ENCODE results near the gene PPP1R11. TPM values are rescaled to one million over a fixed set of nuclear protein-coding genes. Genes with fewer than 3 reads are reported as not detected.
A peak's percentile ranks its signal among the peaks of the same experiment; 100 is the strongest.

The PPP1R11 gene
- total and polyA plus RNA-seq, 2 experiments from 2014 or later: 50.9 to 74.5 TPM

DNA sequence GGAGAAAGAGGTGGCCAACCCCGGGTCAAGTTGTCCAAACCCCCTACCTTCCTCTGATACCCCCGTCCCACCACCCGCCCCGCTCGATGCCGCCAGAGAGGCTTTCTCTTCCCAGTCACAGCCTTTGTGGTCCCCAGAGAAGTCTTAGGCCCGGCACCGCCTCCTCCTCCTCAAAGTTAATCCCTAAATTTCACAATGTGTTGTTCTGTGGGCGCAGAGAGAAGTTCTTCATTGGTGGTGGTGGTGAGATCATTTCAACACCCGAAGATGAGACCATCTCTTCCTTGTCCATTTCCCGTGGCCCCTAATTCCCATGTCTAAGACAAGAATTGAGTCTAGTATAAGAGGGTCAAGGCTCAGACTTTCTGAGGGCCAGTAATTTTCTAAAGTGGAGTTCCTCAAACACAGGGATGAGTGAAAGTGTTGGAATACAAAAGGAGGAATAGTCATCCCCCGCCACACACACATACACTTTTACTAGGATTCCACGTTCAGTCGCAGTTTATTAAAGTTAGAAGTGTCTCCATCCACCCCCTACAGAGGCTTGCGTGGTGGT lies 35.5 kb downstream of the PPP1R11 start:
- WGBS (ENCODE audit: low lambda C conversion rate, missing lambda C conversion rate): 49% methylated on average over 14 of the region's 15 CpGs
- Histone ChIP-seq H3K79me2 (no peaks in the 10 kb centered on the region), H3K27me3 (peaks cover 37% of the 10 kb centered on the region), H3K36me3 (replicated peaks; ENCODE audit: insufficient read depth, low read depth) (no peaks in the 10 kb centered on the region), H3K9me3 (ENCODE audit: low read depth) (no peaks in the 10 kb centered on the region), H3K9me2 (replicated peaks; ENCODE audit: insufficient read depth) (no peaks in the 10 kb centered on the region), H4K20me1 (ENCODE audit: insufficient read depth, poor library complexity, severe bottlenecking) (no peaks in the 10 kb centered on the region), H3K4me3 (no peak overlapping the region), H2AFZ (peak overlapping the region; percentile 50), H3K27ac (peak overlapping the region; percentile 75), H3K4me1 (ENCODE audit: insufficient read depth) (peaks cover 20% of the 10 kb centered on the region), H3K4me2 (peak overlapping the region; percentile 83)
- no peak for DNase-seq (ENCODE audit: low spot score)
- TF ChIP-seq EZH2phosphoT487 (IDR thresholded peaks at IDR 0.05; ENCODE audit: low read depth, severe bottlenecking, unreplicated experiment): no peak

DNA sequence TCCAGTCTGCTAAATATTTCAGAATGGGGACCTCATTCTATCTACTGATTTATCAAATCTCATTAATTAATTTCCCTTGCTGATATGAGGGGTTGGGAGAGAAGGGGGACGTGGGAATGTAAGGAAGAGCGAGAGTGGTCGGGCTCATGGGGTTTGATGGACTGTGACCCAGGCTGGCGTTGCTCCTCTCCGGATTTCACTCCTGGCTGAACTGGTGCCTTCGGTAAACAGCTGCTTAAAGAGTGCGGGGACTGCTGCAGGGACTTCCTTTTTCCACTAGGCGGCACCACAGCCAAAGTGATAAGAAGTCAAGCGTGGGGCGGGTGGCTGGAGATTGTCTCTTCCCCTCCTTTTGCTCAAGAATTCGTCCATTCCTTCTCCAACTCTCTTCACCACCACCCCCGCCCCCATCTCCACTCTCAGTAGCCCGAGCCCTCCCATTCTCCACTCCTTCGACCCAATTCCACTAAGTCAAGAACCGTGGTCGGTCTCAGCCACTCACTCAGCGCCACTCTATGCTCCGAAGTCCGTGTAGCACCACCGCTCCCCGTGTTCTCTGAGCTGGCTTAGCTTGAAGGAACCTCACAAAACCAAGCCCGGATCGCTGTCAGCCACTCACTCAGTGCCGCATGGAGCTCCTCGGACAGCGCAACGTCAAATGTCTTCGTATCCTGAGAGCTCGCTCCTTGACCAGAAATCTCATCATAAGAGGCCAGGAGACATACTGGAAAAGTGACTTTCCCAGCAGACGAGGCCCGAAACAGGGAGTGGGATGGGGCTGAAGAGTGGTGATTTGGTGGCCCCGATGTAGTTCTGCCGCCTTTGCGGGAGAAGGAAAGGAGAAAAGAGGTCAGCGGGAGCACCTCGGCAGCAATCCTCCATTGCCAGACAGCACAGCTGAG lies 36.2 kb downstream of the PPP1R11 start:
- H3K9me3 ChIP-seq (ENCODE audit: low read depth): no peaks in the 10 kb centered on the region
- H3K9me2 ChIP-seq (replicated peaks; ENCODE audit: insufficient read depth): no peaks in the 10 kb centered on the region
- H3K36me3 ChIP-seq (replicated peaks; ENCODE audit: insufficient read depth, low read depth): no peaks in the 10 kb centered on the region
- no peak for TF ChIP-seq EZH2phosphoT487 (IDR thresholded peaks at IDR 0.05; ENCODE audit: low read depth, severe bottlenecking, unreplicated experiment)
- TF ChIP-seq, protein P1, sequence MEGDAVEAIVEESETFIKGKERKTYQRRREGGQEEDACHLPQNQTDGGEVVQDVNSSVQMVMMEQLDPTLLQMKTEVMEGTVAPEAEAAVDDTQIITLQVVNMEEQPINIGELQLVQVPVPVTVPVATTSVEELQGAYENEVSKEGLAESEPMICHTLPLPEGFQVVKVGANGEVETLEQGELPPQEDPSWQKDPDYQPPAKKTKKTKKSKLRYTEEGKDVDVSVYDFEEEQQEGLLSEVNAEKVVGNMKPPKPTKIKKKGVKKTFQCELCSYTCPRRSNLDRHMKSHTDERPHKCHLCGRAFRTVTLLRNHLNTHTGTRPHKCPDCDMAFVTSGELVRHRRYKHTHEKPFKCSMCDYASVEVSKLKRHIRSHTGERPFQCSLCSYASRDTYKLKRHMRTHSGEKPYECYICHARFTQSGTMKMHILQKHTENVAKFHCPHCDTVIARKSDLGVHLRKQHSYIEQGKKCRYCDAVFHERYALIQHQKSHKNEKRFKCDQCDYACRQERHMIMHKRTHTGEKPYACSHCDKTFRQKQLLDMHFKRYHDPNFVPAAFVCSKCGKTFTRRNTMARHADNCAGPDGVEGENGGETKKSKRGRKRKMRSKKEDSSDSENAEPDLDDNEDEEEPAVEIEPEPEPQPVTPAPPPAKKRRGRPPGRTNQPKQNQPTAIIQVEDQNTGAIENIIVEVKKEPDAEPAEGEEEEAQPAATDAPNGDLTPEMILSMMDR (IDR thresholded peaks at IDR 0.05; ENCODE audit: poor library complexity): peak; percentile 91
- H3K4me3 ChIP-seq: peak overlapping the region; percentile 19
- H4K20me1 ChIP-seq (ENCODE audit: insufficient read depth, poor library complexity, severe bottlenecking): no peaks in the 10 kb centered on the region
- peak overlapping the region; percentile 83 for H3K4me2 ChIP-seq
- H3K27ac ChIP-seq: peak overlapping the region; percentile 75
- peak overlapping the region; percentile 70 for H2AFZ ChIP-seq
- peaks cover 36% of the 10 kb centered on the region for H3K27me3 ChIP-seq
- peak; percentile 94 for DNase-seq (ENCODE audit: low spot score)
- 4% methylated on average over 36 of the region's 36 CpGs for WGBS (ENCODE audit: low lambda C conversion rate, missing lambda C conversion rate)
- no peaks in the 10 kb centered on the region for H3K79me2 ChIP-seq
- peaks cover 20% of the 10 kb centered on the region for H3K4me1 ChIP-seq (ENCODE audit: insufficient read depth)

DNA sequence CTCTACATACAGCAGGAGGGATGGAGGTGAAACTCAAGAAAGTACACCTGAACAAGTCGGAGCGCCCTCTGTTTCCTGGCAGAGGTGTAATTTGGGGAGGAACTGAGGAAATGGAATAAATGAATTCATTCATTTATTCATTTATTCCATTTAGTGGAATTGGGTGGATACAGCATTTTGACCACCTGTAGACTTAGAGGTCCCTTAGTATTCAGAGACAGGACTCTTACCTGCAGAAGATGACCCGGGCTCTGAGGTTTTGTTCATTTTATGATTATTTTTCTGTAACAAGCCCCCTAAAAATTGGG lies 36.8 kb downstream of the PPP1R11 start:
- Histone ChIP-seq H3K4me2 (peak overlapping the region; percentile 83), H3K4me1 (ENCODE audit: insufficient read depth) (peaks cover 20% of the 10 kb centered on the region), H3K79me2 (no peaks in the 10 kb centered on the region), H4K20me1 (ENCODE audit: insufficient read depth, poor library complexity, severe bottlenecking) (no peaks in the 10 kb centered on the region), H3K4me3 (peak overlapping the region; percentile 19), H3K27me3 (peaks cover 30% of the 10 kb centered on the region), H3K36me3 (replicated peaks; ENCODE audit: insufficient read depth, low read depth) (no peaks in the 10 kb centered on the region), H3K27ac (peak overlapping the region; percentile 61), H2AFZ (peak overlapping the region; percentile 70), H3K9me3 (ENCODE audit: low read depth) (no peaks in the 10 kb centered on the region), H3K9me2 (replicated peaks; ENCODE audit: insufficient read depth) (no peaks in the 10 kb centered on the region)
- DNase-seq (ENCODE audit: low spot score): no peak
- 41% methylated on average over 3 of the region's 3 CpGs for WGBS (ENCODE audit: low lambda C conversion rate, missing lambda C conversion rate)
- TF ChIP-seq, protein P1 (IDR thresholded peaks at IDR 0.05; ENCODE audit: poor library complexity): no peak
- TF ChIP-seq EZH2phosphoT487 (IDR thresholded peaks at IDR 0.05; ENCODE audit: low read depth, severe bottlenecking, unreplicated experiment) (no peak), EZH2 (IDR thresholded peaks at IDR 0.05; ENCODE audit: borderline replicate concordance) (no peak)

DNA sequence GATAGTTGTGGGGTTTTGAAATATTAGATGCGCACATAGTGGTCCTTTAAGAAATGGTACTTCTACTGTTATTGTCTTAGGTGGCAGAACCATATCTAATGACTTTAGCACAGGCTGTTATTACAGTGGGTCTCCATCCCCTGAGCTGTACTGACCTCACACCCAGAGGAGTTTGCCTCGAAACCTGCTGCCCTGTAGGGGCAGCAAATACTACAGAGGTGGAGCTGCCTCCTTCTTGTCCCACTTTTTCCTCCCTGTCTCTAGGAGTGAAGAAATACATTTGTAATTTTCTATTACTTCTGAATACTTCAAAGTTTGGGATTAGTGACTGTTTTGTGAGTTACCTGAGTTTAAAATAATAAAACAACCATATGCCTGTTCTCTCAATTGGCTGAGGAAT lies 37.7 kb downstream of the PPP1R11 start:
- TF ChIP-seq, protein P1 (IDR thresholded peaks at IDR 0.05; ENCODE audit: poor library complexity): no peak
- no peak for TF ChIP-seq EZH2 (IDR thresholded peaks at IDR 0.05; ENCODE audit: borderline replicate concordance)
- no peak for TF ChIP-seq EZH2phosphoT487 (IDR thresholded peaks at IDR 0.05; ENCODE audit: low read depth, severe bottlenecking, unreplicated experiment)
- H3K9me2 ChIP-seq (replicated peaks; ENCODE audit: insufficient read depth): no peaks in the 10 kb centered on the region
- H2AFZ ChIP-seq: no peak overlapping the region
- H3K4me1 ChIP-seq (ENCODE audit: insufficient read depth): peaks cover 20% of the 10 kb centered on the region
- no peak for DNase-seq (ENCODE audit: low spot score)
- H3K27ac ChIP-seq: no peak overlapping the region
- H3K79me2 ChIP-seq: no peaks in the 10 kb centered on the region
- H3K4me3 ChIP-seq: no peak overlapping the region
- H4K20me1 ChIP-seq (ENCODE audit: insufficient read depth, poor library complexity, severe bottlenecking): no peaks in the 10 kb centered on the region
- H3K27me3 ChIP-seq: peaks cover 22% of the 10 kb centered on the region
- H3K9me3 ChIP-seq (ENCODE audit: low read depth): no peaks in the 10 kb centered on the region
- WGBS (ENCODE audit: low lambda C conversion rate, missing lambda C conversion rate): 66% methylated on average over 2 of the region's 2 CpGs
- H3K36me3 ChIP-seq (replicated peaks; ENCODE audit: insufficient read depth, low read depth): no peaks in the 10 kb centered on the region
- H3K4me2 ChIP-seq: no peak overlapping the region

Measured in hepatocyte (in vitro differentiated cells).